VCaP (cell line): Measurements from ENCODE around the gene VPS13D.

Experiments used
- H3K27ac ChIP-seq: fragments of 450-650 bp; 2 replicates; pipeline ENCODE4 v1.5.1; 2017
- CTCF ChIP-seq: fragments of 450-650 bp; conservative IDR thresholded peaks from 2 replicates; pipeline ENCODE4 v1.5.1; 2017; ENCODE audit warnings: mild to moderate bottlenecking, moderate library complexity

The VPS13D gene

GRCh38 chr1:12542138-12542465, 312.3 kb downstream of the VPS13D start:
- no peak overlapping the region for H3K27ac ChIP-seq
- TF ChIP-seq CTCF, result no peak

GRCh38 chr1:12542616-12543592, 313.1 kb downstream of the VPS13D start:
- TF ChIP-seq CTCF, result no peak
- no peak overlapping the region for H3K27ac ChIP-seq

- no peak overlapping the region for H3K27ac ChIP-seq
Observed at GRCh38 chr1:12543740-12544154, 313.9 kb downstream of the VPS13D start.

GRCh38 chr1:12544357-12544756, 314.5 kb downstream of the VPS13D start:
- no peak for TF ChIP-seq CTCF
- no peak overlapping the region for H3K27ac ChIP-seq

More at GRCh38 chr1:12543740-12544154, 313.9 kb downstream of the VPS13D start:
- no peak for TF ChIP-seq CTCF

- no peak for TF ChIP-seq CTCF
- no peak overlapping the region for H3K27ac ChIP-seq
Observed at GRCh38 chr1:12544992-12545391, 315.2 kb downstream of the VPS13D start.

- no peak for TF ChIP-seq CTCF
- no peak overlapping the region for H3K27ac ChIP-seq
Observed at GRCh38 chr1:12546771-12547585, 317.1 kb downstream of the VPS13D start.

GRCh38 chr1:12547586-12548225, 317.9 kb downstream of the VPS13D start:
- H3K27ac ChIP-seq, result no peak overlapping the region

More at GRCh38 chr1:12547586-12548225, 317.9 kb downstream of the VPS13D start:
- no peak for TF ChIP-seq CTCF
